SHP77 treated with DMSO at 0.1 percent for 48 hours (cell line): ENCODE results near the gene GOLIM4.
A peak's percentile ranks its signal among the peaks of the same experiment; 100 is the strongest.

ENCODE experiments used
- DNase-seq: peaks from one replicate; lab custom pipeline; 2025; lab: John Stamatoyannopoulos, UW

GOLIM4 gene

GRCh38 chr3:168096210-168096652 is 507 bp upstream of the GOLIM4 start:
- DNase-seq = peak; percentile 93

GRCh38 chr3:168094877-168095610 is 680 bp downstream of the GOLIM4 start:
- peak; percentile 49 for DNase-seq

GRCh38 chr3:168094580-168094876 is 1.2 kb downstream of the GOLIM4 start:
- DNase-seq = no peak

GRCh38 chr3:168093790-168094189 is 1.9 kb downstream of the GOLIM4 start:
- DNase-seq = no peak

GRCh38 chr3:168093229-168093628 is 2.5 kb downstream of the GOLIM4 start:
- no peak for DNase-seq

- DNase-seq = peak; percentile 30
Observed at GRCh38 chr3:168091941-168092340, 3.8 kb downstream of the GOLIM4 start.

GRCh38 chr3:168091302-168091858 is 4.3 kb downstream of the GOLIM4 start:
- no peak for DNase-seq

- DNase-seq = no peak
Observed at GRCh38 chr3:168090306-168091085, 5.2 kb downstream of the GOLIM4 start.

- DNase-seq = no peak
Observed at GRCh38 chr3:168089179-168089771, 6.4 kb downstream of the GOLIM4 start.

- DNase-seq = no peak
Observed at GRCh38 chr3:168088106-168088720, 7.5 kb downstream of the GOLIM4 start.

GRCh38 chr3:168087539-168087938 is 8.2 kb downstream of the GOLIM4 start:
- DNase-seq = no peak

GRCh38 chr3:168086541-168087260 is 9.0 kb downstream of the GOLIM4 start:
- DNase-seq = no peak

GRCh38 chr3:168085491-168086119 is 10.1 kb downstream of the GOLIM4 start:
- DNase-seq = no peak

- no peak for DNase-seq
Observed at GRCh38 chr3:168083906-168084305, 11.8 kb downstream of the GOLIM4 start.

GRCh38 chr3:168081856-168082255 is 13.9 kb downstream of the GOLIM4 start:
- no peak for DNase-seq

- DNase-seq = no peak
Observed at GRCh38 chr3:168081171-168081771, 14.5 kb downstream of the GOLIM4 start.

- DNase-seq = no peak
Observed at GRCh38 chr3:168080499-168081170, 15.1 kb downstream of the GOLIM4 start.

GRCh38 chr3:168080022-168080421 is 15.7 kb downstream of the GOLIM4 start:
- DNase-seq = no peak

GRCh38 chr3:168077091-168077490 is 18.6 kb downstream of the GOLIM4 start:
- DNase-seq = no peak
